ENCODE data around the gene TOR4A.

TOR4A gene

DNA sequence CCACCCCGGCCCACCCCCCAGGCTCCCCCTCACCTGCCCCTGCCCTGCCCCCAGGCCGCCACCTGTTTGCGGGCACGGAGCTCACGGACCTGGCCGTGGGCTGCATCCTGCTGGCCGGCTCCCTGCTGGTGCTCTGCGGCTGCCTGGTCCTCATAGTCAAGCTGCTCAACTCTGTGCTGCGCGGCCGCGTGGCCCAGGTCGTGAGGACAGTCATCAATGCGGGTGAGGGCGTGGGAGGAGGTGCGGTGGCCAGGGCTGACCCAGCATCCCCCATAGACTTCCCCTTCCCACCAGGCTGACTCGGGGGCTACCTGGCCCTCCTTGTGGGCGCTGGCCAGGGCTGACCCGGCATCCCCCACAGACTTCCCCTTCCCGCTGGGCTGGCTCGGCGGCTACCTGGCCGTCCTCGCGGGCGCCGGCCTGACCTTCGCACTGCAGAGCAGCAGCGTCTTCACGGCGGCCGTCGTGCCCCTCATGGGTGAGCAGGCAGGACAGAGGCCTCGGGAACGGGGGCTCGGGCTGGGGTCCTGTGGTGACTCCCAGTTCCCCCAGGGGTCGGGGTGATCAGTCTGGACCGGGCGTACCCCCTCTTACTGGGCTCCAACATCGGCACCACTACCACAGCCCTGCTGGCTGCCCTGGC lies 43.4 kb upstream of the TOR4A start:
- Histone ChIP-seq H2AK5ac (ENCODE audit: low read depth, low read length) (peak overlapping the region; percentile 70), H2BK15ac (ENCODE audit: low read length) (no peak overlapping the region), H3K9ac (ENCODE audit: low read depth, low read length, poor library complexity) (peak overlapping the region; percentile 70), H3K4me2 (ENCODE audit: insufficient read depth, low read length, poor library complexity, severe bottlenecking) (no peak overlapping the region), H2BK120ac (ENCODE audit: low read depth, low read length) (peak overlapping the region; percentile 81), H4K91ac (ENCODE audit: low read depth, low read length, poor library complexity) (no peak overlapping the region), H3K14ac (ENCODE audit: low read length) (peak overlapping the region; percentile 56), H2BK12ac (ENCODE audit: low read length) (peak overlapping the region; percentile 73), H2BK5ac (ENCODE audit: low read length) (peak overlapping the region; percentile 13), H3K36me3 (replicated peaks in 1 of 2; ENCODE audit: control insufficient read depth in 2 of 2, insufficient read depth in 2 of 2, low read length in 2 of 2) (peaks cover 0 to 5% of the 10 kb centered on the region in 2 donors), H3K4ac (ENCODE audit: low read length) (peak overlapping the region; percentile 37), H4K8ac (ENCODE audit: low read depth, low read length) (no peak overlapping the region), H3K23ac (ENCODE audit: low read depth, low read length, poor library complexity) (peak overlapping the region; percentile 73), H3K79me1 (ENCODE audit: low read depth, low read length) (peaks cover 12% of the 10 kb centered on the region), H3K9me3 (replicated peaks in 1 of 2; ENCODE audit: control insufficient read depth in 2 of 2, insufficient read depth in 1 of 2, low read depth in 1 of 2, low read length in 2 of 2) (no peaks in the 10 kb centered on the region), H2AFZ (ENCODE audit: low read length) (no peak overlapping the region), H3K4me3 (ENCODE audit: low read length in 2 of 2) (no peak overlapping the region), H3K27me3 (ENCODE audit: control insufficient read depth in 3 of 3, insufficient read depth in 3 of 3, low read depth in 1 of 3, low read length in 3 of 3) (peaks cover 0 to 7% (median 0%) of the 10 kb centered on the region in 3 experiments), H3K18ac (ENCODE audit: low read length) (peak overlapping the region; percentile 71), H3K27ac (replicated peaks; ENCODE audit: low read length) (no peak overlapping the region), H3K4me1 (ENCODE audit: control insufficient read depth in 2 of 2, insufficient read depth in 1 of 2, low read depth in 1 of 2, low read length in 2 of 2) (peaks cover 15% of the 10 kb centered on the region in 2 donors)
- no CpG with 5 or more reads among the region's 40 CpGs for WGBS, 2 donors (ENCODE audit: extremely low coverage in 2 of 2, insufficient read length in 2 of 2, insufficient replicate concordance in 1 of 2)
- no peak for DNase-seq (ENCODE audit: low spot score)

DNA sequence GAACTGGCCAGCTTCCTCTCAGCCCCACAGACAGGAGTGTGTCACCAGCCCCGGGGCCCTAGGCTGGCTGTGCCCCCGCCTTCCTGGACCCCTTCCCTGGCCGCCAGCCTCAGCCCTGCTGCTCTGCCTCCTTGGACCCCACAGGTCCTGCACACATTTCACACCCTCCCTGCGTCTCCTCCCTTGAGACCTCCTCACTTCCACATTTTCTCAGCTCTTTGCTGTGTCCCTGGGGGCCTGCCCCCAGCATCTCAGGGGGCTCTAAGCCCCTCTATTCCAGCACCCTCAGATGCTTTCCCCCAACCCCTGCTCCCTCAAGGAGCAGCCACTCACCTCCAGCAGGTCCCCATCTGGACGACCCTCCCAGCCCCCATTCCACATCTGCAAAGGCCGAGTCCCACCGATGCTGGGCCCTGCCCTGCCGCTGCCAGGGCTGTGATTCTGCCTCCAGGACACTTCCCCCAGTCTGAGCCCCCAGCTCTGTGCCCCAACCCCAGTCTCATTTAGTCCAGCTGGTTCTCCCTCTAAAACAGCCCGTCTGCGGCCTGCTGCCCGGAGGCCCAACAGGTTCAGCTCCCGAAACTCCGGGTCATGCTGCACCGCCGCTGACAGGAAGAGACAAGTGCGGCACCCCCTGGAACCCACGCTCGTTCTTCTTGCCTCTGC lies 42.6 kb upstream of the TOR4A start:
- Histone ChIP-seq H3K4ac (ENCODE audit: low read length) (peak overlapping the region; percentile 26), H3K23ac (ENCODE audit: low read depth, low read length, poor library complexity) (peak overlapping the region; percentile 73), H2BK15ac (ENCODE audit: low read length) (no peak overlapping the region), H3K18ac (ENCODE audit: low read length) (peak overlapping the region; percentile 28), H4K91ac (ENCODE audit: low read depth, low read length, poor library complexity) (no peak overlapping the region), H3K4me1 (ENCODE audit: control insufficient read depth in 2 of 2, insufficient read depth in 1 of 2, low read depth in 1 of 2, low read length in 2 of 2) (peaks cover 15% of the 10 kb centered on the region in 2 donors), H3K4me3 (ENCODE audit: low read length in 2 of 2) (no peak overlapping the region), H3K14ac (ENCODE audit: low read length) (peak overlapping the region; percentile 71), H3K27me3 (ENCODE audit: control insufficient read depth in 3 of 3, insufficient read depth in 3 of 3, low read depth in 1 of 3, low read length in 3 of 3) (peaks cover 0 to 5% (median 0%) of the 10 kb centered on the region in 3 experiments), H4K8ac (ENCODE audit: low read depth, low read length) (peak overlapping the region; percentile 65), H3K36me3 (replicated peaks in 1 of 2; ENCODE audit: control insufficient read depth in 2 of 2, insufficient read depth in 2 of 2, low read length in 2 of 2) (peaks cover 0 to 5% of the 10 kb centered on the region in 2 donors), H3K79me1 (ENCODE audit: low read depth, low read length) (peaks cover 12% of the 10 kb centered on the region), H2AK5ac (ENCODE audit: low read depth, low read length) (peak overlapping the region; percentile 99), H3K27ac (replicated peaks; ENCODE audit: low read length) (no peak overlapping the region), H2BK12ac (ENCODE audit: low read length) (no peak overlapping the region), H2AFZ (ENCODE audit: low read length) (no peak overlapping the region), H3K4me2 (ENCODE audit: insufficient read depth, low read length, poor library complexity, severe bottlenecking) (no peak overlapping the region), H3K9me3 (replicated peaks in 1 of 2; ENCODE audit: control insufficient read depth in 2 of 2, insufficient read depth in 1 of 2, low read depth in 1 of 2, low read length in 2 of 2) (no peaks in the 10 kb centered on the region), H2BK5ac (ENCODE audit: low read length) (peak overlapping the region; percentile 53), H3K9ac (ENCODE audit: low read depth, low read length, poor library complexity) (peak overlapping the region; percentile 70), H2BK120ac (ENCODE audit: low read depth, low read length) (no peak overlapping the region)
- no CpG with 5 or more reads among the region's 18 CpGs for WGBS, 2 donors (ENCODE audit: extremely low coverage in 2 of 2, insufficient read length in 2 of 2, insufficient replicate concordance in 1 of 2)
- no peak for DNase-seq (ENCODE audit: low spot score)

GRCh38 chr9:137235424-137236237 lies 41.9 kb upstream of the TOR4A start:
- Histone ChIP-seq H3K9me3 (replicated peaks in 1 of 2; ENCODE audit: control insufficient read depth in 2 of 2, insufficient read depth in 1 of 2, low read depth in 1 of 2, low read length in 2 of 2) (no peaks in the 10 kb centered on the region), H2BK12ac (ENCODE audit: low read length) (peak overlapping the region; percentile 58), H2AK5ac (ENCODE audit: low read depth, low read length) (peak overlapping the region; percentile 99), H3K4me3 (ENCODE audit: low read length in 2 of 2) (no peak overlapping the region), H3K4ac (ENCODE audit: low read length) (peak overlapping the region; percentile 37), H3K14ac (ENCODE audit: low read length) (no peak overlapping the region), H3K79me1 (ENCODE audit: low read depth, low read length) (peaks cover 12% of the 10 kb centered on the region), H3K27ac (replicated peaks; ENCODE audit: low read length) (no peak overlapping the region), H3K27me3 (ENCODE audit: control insufficient read depth in 3 of 3, insufficient read depth in 3 of 3, low read depth in 1 of 3, low read length in 3 of 3) (peaks cover 0 to 5% (median 0%) of the 10 kb centered on the region in 3 experiments), H3K4me1 (ENCODE audit: control insufficient read depth in 2 of 2, insufficient read depth in 1 of 2, low read depth in 1 of 2, low read length in 2 of 2) (peaks cover 15% of the 10 kb centered on the region in 2 donors), H2BK5ac (ENCODE audit: low read length) (peak overlapping the region; percentile 53), H2BK120ac (ENCODE audit: low read depth, low read length) (no peak overlapping the region), H4K91ac (ENCODE audit: low read depth, low read length, poor library complexity) (no peak overlapping the region), H3K18ac (ENCODE audit: low read length) (peak overlapping the region; percentile 85), H3K23ac (ENCODE audit: low read depth, low read length, poor library complexity) (peak overlapping the region; percentile 89), H3K9ac (ENCODE audit: low read depth, low read length, poor library complexity) (peak overlapping the region; percentile 70), H3K4me2 (ENCODE audit: insufficient read depth, low read length, poor library complexity, severe bottlenecking) (peak overlapping the region; percentile 0), H4K8ac (ENCODE audit: low read depth, low read length) (peak overlapping the region; percentile 65), H3K36me3 (replicated peaks in 1 of 2; ENCODE audit: control insufficient read depth in 2 of 2, insufficient read depth in 2 of 2, low read length in 2 of 2) (peaks cover 0 to 5% of the 10 kb centered on the region in 2 donors), H2BK15ac (ENCODE audit: low read length) (no peak overlapping the region), H2AFZ (ENCODE audit: low read length) (no peak overlapping the region)
- WGBS, 2 donors (ENCODE audit: extremely low coverage in 2 of 2, insufficient read length in 2 of 2, insufficient replicate concordance in 1 of 2), result no CpG with 5 or more reads among the region's 35 CpGs
- DNase-seq (ENCODE audit: low spot score), result no peak
